Measurements from ENCODE around the gene HSBP1L1.

- TF ChIP-seq, protein P1, sequence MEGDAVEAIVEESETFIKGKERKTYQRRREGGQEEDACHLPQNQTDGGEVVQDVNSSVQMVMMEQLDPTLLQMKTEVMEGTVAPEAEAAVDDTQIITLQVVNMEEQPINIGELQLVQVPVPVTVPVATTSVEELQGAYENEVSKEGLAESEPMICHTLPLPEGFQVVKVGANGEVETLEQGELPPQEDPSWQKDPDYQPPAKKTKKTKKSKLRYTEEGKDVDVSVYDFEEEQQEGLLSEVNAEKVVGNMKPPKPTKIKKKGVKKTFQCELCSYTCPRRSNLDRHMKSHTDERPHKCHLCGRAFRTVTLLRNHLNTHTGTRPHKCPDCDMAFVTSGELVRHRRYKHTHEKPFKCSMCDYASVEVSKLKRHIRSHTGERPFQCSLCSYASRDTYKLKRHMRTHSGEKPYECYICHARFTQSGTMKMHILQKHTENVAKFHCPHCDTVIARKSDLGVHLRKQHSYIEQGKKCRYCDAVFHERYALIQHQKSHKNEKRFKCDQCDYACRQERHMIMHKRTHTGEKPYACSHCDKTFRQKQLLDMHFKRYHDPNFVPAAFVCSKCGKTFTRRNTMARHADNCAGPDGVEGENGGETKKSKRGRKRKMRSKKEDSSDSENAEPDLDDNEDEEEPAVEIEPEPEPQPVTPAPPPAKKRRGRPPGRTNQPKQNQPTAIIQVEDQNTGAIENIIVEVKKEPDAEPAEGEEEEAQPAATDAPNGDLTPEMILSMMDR (IDR thresholded peaks at IDR 0.05): no peak
- TF ChIP-seq EP300 (IDR thresholded peaks at IDR 0.05): no peak
Observed at GRCh38 chr18:79973517-79973916, 9.1 kb downstream of the HSBP1L1 start.

Data from upper lobe of left lung (tissue), 4 donors.